Stimulated activated naive B cell treated with anti-CD40 and anti-IgM and Interleukin-4, amounts not matched to agents 10 μg/mL and 1 μg/mL and 100 μg/mL, for 72 hours (primary cell): Measurements from ENCODE around the gene CACNA1C.
A peak's percentile ranks its signal among the peaks of the same experiment; 100 is the strongest.

Experiments
- ATAC-seq, 2 donors: fragments of 150-1000 bp; cut with Tn5 transposase; replicated peaks; 2 replicates each; pipeline ENCODE4 v1.10.0; 2021; ENCODE audit warnings: moderate library complexity in 1 of 2
- DNase-seq: peaks from one replicate; pipeline ENCODE4 v3.0.0; 2021
- H3K27ac Mint-ChIP-seq: one replicate; pipeline ENCODE4 v1.8.0; 2022; ENCODE audit warnings: mild to moderate bottlenecking, mixed read lengths
- H3K27me3 Mint-ChIP-seq, 2 donors: one replicate each; pipeline ENCODE4 v1.8.0; 2022; ENCODE audit warnings: mixed read lengths in 2 of 2
- H3K36me3 Mint-ChIP-seq, 2 donors: one replicate each; pipeline ENCODE4 v1.8.0; 2022; ENCODE audit warnings: mixed read lengths in 2 of 2, mild to moderate bottlenecking in 1 of 2
- H3K4me1 Mint-ChIP-seq, 2 donors: one replicate each; pipeline ENCODE4 v1.8.0; 2022; ENCODE audit warnings: mixed read lengths in 2 of 2, mild to moderate bottlenecking in 1 of 2
- H3K4me3 Mint-ChIP-seq, 2 donors: one replicate each; pipeline ENCODE4 v1.8.0; 2022; ENCODE audit warnings: mild to moderate bottlenecking in 2 of 2, mixed read lengths in 2 of 2, moderate library complexity in 1 of 2
- H3K9me3 Mint-ChIP-seq, 2 donors: one replicate each; pipeline ENCODE4 v1.8.0; 2022; ENCODE audit warnings: mixed read lengths in 2 of 2, mild to moderate bottlenecking in 1 of 2

Gene CACNA1C

GRCh38 chr12:2354151-2354991 lies 301.6 kb downstream of the CACNA1C start:
- peaks cover 43 to 58% of the 10 kb centered on the region in 2 donors for H3K4me1 Mint-ChIP-seq
- no peaks in the 10 kb centered on the region for H3K9me3 Mint-ChIP-seq
- H3K36me3 Mint-ChIP-seq: no peaks in the 10 kb centered on the region
- H3K27ac Mint-ChIP-seq: peak overlapping the region; percentile 20
- peaks cover 21 to 27% of the 10 kb centered on the region in 2 donors for H3K27me3 Mint-ChIP-seq
- DNase-seq (no peak), ATAC-seq (no peak)
- H3K4me3 Mint-ChIP-seq: no peak overlapping the region

- no peak for DNase-seq
- Mint-ChIP-seq H3K4me3 (no peak overlapping the region), H3K36me3 (no peaks in the 10 kb centered on the region), H3K9me3 (no peaks in the 10 kb centered on the region), H3K4me1 (peaks cover 46 to 62% of the 10 kb centered on the region in 2 donors), H3K27ac (no peak overlapping the region), H3K27me3 (peaks cover 22 to 28% of the 10 kb centered on the region in 2 donors)
- no peak for ATAC-seq
Measured at GRCh38 chr12:2355198-2355597, 302.4 kb downstream of the CACNA1C start.

- no peak for DNase-seq
- H3K4me3 Mint-ChIP-seq: no peak overlapping the region
- H3K27ac Mint-ChIP-seq: no peak overlapping the region
- peaks cover 44 to 59% of the 10 kb centered on the region in 2 donors for H3K4me1 Mint-ChIP-seq
- H3K9me3 Mint-ChIP-seq: no peaks in the 10 kb centered on the region
- no peaks in the 10 kb centered on the region for H3K36me3 Mint-ChIP-seq
- ATAC-seq: peak in 1 of 2 donors; percentile 26
- H3K27me3 Mint-ChIP-seq: peaks cover 26 to 32% of the 10 kb centered on the region in 2 donors
Measured at GRCh38 chr12:2355604-2356003, 302.8 kb downstream of the CACNA1C start.

- H3K27me3 Mint-ChIP-seq: peaks cover 28 to 35% of the 10 kb centered on the region in 2 donors
- no peaks in the 10 kb centered on the region for H3K9me3 Mint-ChIP-seq
- H3K4me3 Mint-ChIP-seq: no peak overlapping the region
- ATAC-seq (no peak), DNase-seq (no peak)
- no peak overlapping the region for H3K27ac Mint-ChIP-seq
- H3K36me3 Mint-ChIP-seq: no peaks in the 10 kb centered on the region
- peaks cover 34 to 48% of the 10 kb centered on the region in 2 donors for H3K4me1 Mint-ChIP-seq
Measured at GRCh38 chr12:2356601-2357125, 303.9 kb downstream of the CACNA1C start.

GRCh38 chr12:2358986-2359658 lies 306.3 kb downstream of the CACNA1C start:
- no peaks in the 10 kb centered on the region for H3K9me3 Mint-ChIP-seq
- peak overlapping the region; percentile 11 to 12 for H3K4me3 Mint-ChIP-seq
- DNase-seq (no peak), ATAC-seq (peak in 1 of 2 donors; percentile 10)
- peaks cover 24 to 33% of the 10 kb centered on the region in 2 donors for H3K4me1 Mint-ChIP-seq
- no peaks in the 10 kb centered on the region for H3K36me3 Mint-ChIP-seq
- H3K27ac Mint-ChIP-seq: no peak overlapping the region
- peaks cover 17 to 18% of the 10 kb centered on the region in 2 donors for H3K27me3 Mint-ChIP-seq

GRCh38 chr12:2359725-2360629 lies 307.2 kb downstream of the CACNA1C start:
- Mint-ChIP-seq H3K27ac (no peak overlapping the region), H3K36me3 (no peaks in the 10 kb centered on the region), H3K27me3 (peaks cover 13 to 17% of the 10 kb centered on the region in 2 donors), H3K9me3 (no peaks in the 10 kb centered on the region), H3K4me1 (peaks cover 24 to 29% of the 10 kb centered on the region in 2 donors), H3K4me3 (peak overlapping the region in 1 of 2 donors; percentile 5)
- DNase-seq (no peak), ATAC-seq (no peak)

GRCh38 chr12:2360630-2361170 lies 307.9 kb downstream of the CACNA1C start:
- Mint-ChIP-seq H3K9me3 (no peaks in the 10 kb centered on the region), H3K4me1 (peaks cover 24 to 29% of the 10 kb centered on the region in 2 donors), H3K36me3 (no peaks in the 10 kb centered on the region), H3K4me3 (no peak overlapping the region), H3K27ac (no peak overlapping the region), H3K27me3 (peaks cover 13 to 17% of the 10 kb centered on the region in 2 donors)
- DNase-seq (no peak), ATAC-seq (no peak)

- no peaks in the 10 kb centered on the region for H3K36me3 Mint-ChIP-seq
- no peak overlapping the region for H3K27ac Mint-ChIP-seq
- no peak overlapping the region for H3K4me3 Mint-ChIP-seq
- DNase-seq (no peak), ATAC-seq (no peak)
- H3K27me3 Mint-ChIP-seq: peaks cover 8 to 15% of the 10 kb centered on the region in 2 donors
- H3K4me1 Mint-ChIP-seq: peaks cover 15 to 17% of the 10 kb centered on the region in 2 donors
- peaks cover 3 to 4% of the 10 kb centered on the region in 2 donors for H3K9me3 Mint-ChIP-seq
Measured at GRCh38 chr12:2363836-2364609, 311.2 kb downstream of the CACNA1C start.

- Mint-ChIP-seq H3K4me3 (no peak overlapping the region), H3K36me3 (no peaks in the 10 kb centered on the region), H3K27me3 (peaks cover 8 to 9% of the 10 kb centered on the region in 2 donors), H3K9me3 (peaks cover 3 to 4% of the 10 kb centered on the region in 2 donors), H3K4me1 (peaks cover 9 to 13% of the 10 kb centered on the region in 2 donors), H3K27ac (no peak overlapping the region)
- ATAC-seq (peak; percentile 34 to 44), DNase-seq (no peak)
Measured at GRCh38 chr12:2364631-2365051, 311.9 kb downstream of the CACNA1C start.

GRCh38 chr12:2366711-2367110 lies 313.9 kb downstream of the CACNA1C start:
- Mint-ChIP-seq H3K27me3 (no peaks in the 10 kb centered on the region), H3K9me3 (peaks cover 3 to 4% of the 10 kb centered on the region in 2 donors), H3K4me3 (no peak overlapping the region), H3K36me3 (no peaks in the 10 kb centered on the region), H3K4me1 (peaks cover 7 to 9% of the 10 kb centered on the region in 2 donors), H3K27ac (no peak overlapping the region)
- DNase-seq: no peak
- ATAC-seq: no peak

- Mint-ChIP-seq H3K9me3 (peaks cover 0 to under 1% of the 10 kb centered on the region in 2 donors), H3K27ac (no peak overlapping the region), H3K27me3 (no peaks in the 10 kb centered on the region), H3K36me3 (no peaks in the 10 kb centered on the region), H3K4me3 (no peak overlapping the region), H3K4me1 (no peaks in the 10 kb centered on the region)
- ATAC-seq: no peak
- no peak for DNase-seq
Measured at GRCh38 chr12:2372178-2372577, 319.4 kb downstream of the CACNA1C start.

- no peaks in the 10 kb centered on the region for H3K9me3 Mint-ChIP-seq
- H3K27me3 Mint-ChIP-seq: no peaks in the 10 kb centered on the region
- no peaks in the 10 kb centered on the region for H3K4me1 Mint-ChIP-seq
- DNase-seq (no peak), ATAC-seq (no peak)
- no peak overlapping the region for H3K4me3 Mint-ChIP-seq
- no peak overlapping the region for H3K27ac Mint-ChIP-seq
- H3K36me3 Mint-ChIP-seq: no peaks in the 10 kb centered on the region
Measured at GRCh38 chr12:2372735-2373134, 319.9 kb downstream of the CACNA1C start.

- peaks cover 0 to 1% of the 10 kb centered on the region in 2 donors for H3K4me1 Mint-ChIP-seq
- H3K4me3 Mint-ChIP-seq: no peak overlapping the region
- no peaks in the 10 kb centered on the region for H3K27me3 Mint-ChIP-seq
- ATAC-seq: no peak
- H3K36me3 Mint-ChIP-seq: no peaks in the 10 kb centered on the region
- no peak for DNase-seq
- H3K27ac Mint-ChIP-seq: no peak overlapping the region
- no peaks in the 10 kb centered on the region for H3K9me3 Mint-ChIP-seq
Measured at GRCh38 chr12:2373307-2373706, 320.5 kb downstream of the CACNA1C start.
